Uterus (tissue), 2 donors: Measurements from ENCODE around the gene C4orf36.

Source experiments
- CTCF ChIP-seq, 4 experiments: fragments of 200-600 bp in 2 of 4; fragments of 450-650 bp in 2 of 4; sonication (generic) in 2 of 4; IDR thresholded peaks; one replicate each; pipeline ENCODE4 v1.5.1; 2016 to 2019; ENCODE audit warnings: antibody characterized with exemption in 4 of 4, mild to moderate bottlenecking in 2 of 4, moderate library complexity in 1 of 4
- POLR2A ChIP-seq, 2 donors: fragments of 450-650 bp; IDR thresholded peaks; one replicate each; pipeline ENCODE4 v1.6.1; 2016; ENCODE audit warnings: antibody characterized with exemption in 2 of 2, mild to moderate bottlenecking in 1 of 2, moderate library complexity in 1 of 2

- no peak for TF ChIP-seq CTCF (IDR thresholded peaks at IDR 0.05)
- TF ChIP-seq POLR2A (IDR thresholded peaks at IDR 0.05): no peak
Observed at GRCh38 chr4:86901864-86902263, 9.6 kb upstream of the C4orf36 start.
